22Rv1 (cell line): ENCODE results near the gene C3orf22.

Source experiments
- ZFX ChIP-seq: fragments of 450-650 bp; IDR thresholded peaks from 2 replicates; pipeline ENCODE4 v1.6.1; 2017; ENCODE audit warnings: antibody characterized with exemption, borderline replicate concordance
- TF ChIP-seq, protein P1 (sequence below): fragments of 450-650 bp; IDR thresholded peaks from 2 replicates; pipeline ENCODE4 v1.5.1; 2017; ENCODE audit warnings: mild to moderate bottlenecking

- TF ChIP-seq, protein P1, sequence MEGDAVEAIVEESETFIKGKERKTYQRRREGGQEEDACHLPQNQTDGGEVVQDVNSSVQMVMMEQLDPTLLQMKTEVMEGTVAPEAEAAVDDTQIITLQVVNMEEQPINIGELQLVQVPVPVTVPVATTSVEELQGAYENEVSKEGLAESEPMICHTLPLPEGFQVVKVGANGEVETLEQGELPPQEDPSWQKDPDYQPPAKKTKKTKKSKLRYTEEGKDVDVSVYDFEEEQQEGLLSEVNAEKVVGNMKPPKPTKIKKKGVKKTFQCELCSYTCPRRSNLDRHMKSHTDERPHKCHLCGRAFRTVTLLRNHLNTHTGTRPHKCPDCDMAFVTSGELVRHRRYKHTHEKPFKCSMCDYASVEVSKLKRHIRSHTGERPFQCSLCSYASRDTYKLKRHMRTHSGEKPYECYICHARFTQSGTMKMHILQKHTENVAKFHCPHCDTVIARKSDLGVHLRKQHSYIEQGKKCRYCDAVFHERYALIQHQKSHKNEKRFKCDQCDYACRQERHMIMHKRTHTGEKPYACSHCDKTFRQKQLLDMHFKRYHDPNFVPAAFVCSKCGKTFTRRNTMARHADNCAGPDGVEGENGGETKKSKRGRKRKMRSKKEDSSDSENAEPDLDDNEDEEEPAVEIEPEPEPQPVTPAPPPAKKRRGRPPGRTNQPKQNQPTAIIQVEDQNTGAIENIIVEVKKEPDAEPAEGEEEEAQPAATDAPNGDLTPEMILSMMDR, result no peak
- no peak for TF ChIP-seq ZFX
Measured at GRCh38 chr3:126540951-126541627, 17.6 kb downstream of the C3orf22 start.
